ENCODE measurements around the gene PRKD1.

GRCh38 chr14:29645117-29645516 is 282.5 kb downstream of the PRKD1 start:
- TF ChIP-seq POLR2A (IDR thresholded peaks at IDR 0.05) (no peak), CTCF (IDR thresholded peaks at IDR 0.05) (no peak), EP300 (IDR thresholded peaks at IDR 0.05; ENCODE audit: low read depth) (no peak), POLR2AphosphoS5 (IDR thresholded peaks at IDR 0.05) (no peak)
